Smooth muscle cell (in vitro differentiated cells): ENCODE data around the gene NPY5R. TPM values are rescaled to one million over a fixed set of nuclear protein-coding genes. Genes with fewer than 3 reads are reported as not detected.
A peak's percentile ranks its signal among the peaks of the same experiment; 100 is the strongest.

Experiments used
- DNase-seq: peaks from one replicate; lab custom pipeline; 2025; ENCODE audit not compliant: unreplicated experiment; lab: John Stamatoyannopoulos, UW
- H2AFZ ChIP-seq: fragments of 200-600 bp; sonication (generic); 2 replicates; pipeline ENCODE4 v1.6.0; 2016; ENCODE audit warnings: antibody characterized with exemption, low read depth, mild to moderate bottlenecking
- H3F3A ChIP-seq: fragments of 200-600 bp; sonication (generic); 2 replicates; pipeline ENCODE4 v1.6.0; 2017; ENCODE audit warnings: antibody characterized with exemption, low read depth
- H3K27ac ChIP-seq: fragments of 200-600 bp; sonication (generic); 2 replicates; pipeline ENCODE4 v1.5.1; 2016; ENCODE audit warnings: low read depth, mild to moderate bottlenecking
- H3K27me3 ChIP-seq: fragments of 200-600 bp; sonication (generic); 2 replicates; pipeline ENCODE4 v1.6.1; 2016; ENCODE audit warnings: low read depth, mild to moderate bottlenecking
- H3K36me3 ChIP-seq: fragments of 200-600 bp; sonication (generic); 2 replicates; pipeline ENCODE4 v1.5.1; 2016; ENCODE audit warnings: low read depth
- H3K4me1 ChIP-seq: fragments of 200-600 bp; sonication (generic); 2 replicates; pipeline ENCODE4 v1.5.1; 2016; ENCODE audit warnings: low read depth
- H3K4me2 ChIP-seq: fragments of 200-600 bp; sonication (generic); 2 replicates; pipeline ENCODE4 v1.6.0; 2016; ENCODE audit warnings: mild to moderate bottlenecking
- H3K4me3 ChIP-seq: fragments of 200-600 bp; sonication (generic); 2 replicates; pipeline ENCODE4 v1.5.1; 2016; ENCODE audit warnings: mild to moderate bottlenecking
- H3K79me2 ChIP-seq: fragments of 200-600 bp; sonication (generic); 2 replicates; pipeline ENCODE4 v1.6.0; 2016; ENCODE audit warnings: low read depth, mild to moderate bottlenecking
- H3K9ac ChIP-seq: fragments of 200-600 bp; sonication (generic); 2 replicates; pipeline ENCODE4 v1.6.0; 2016; ENCODE audit warnings: low read depth
- H3K9me3 ChIP-seq: fragments of 200-600 bp; sonication (generic); replicated peaks from 2 replicates; pipeline ENCODE4 v1.5.1; 2016; ENCODE audit warnings: low read depth
- H4K20me1 ChIP-seq: fragments of 200-600 bp; sonication (generic); 2 replicates; pipeline ENCODE4 v1.6.0; 2016; ENCODE audit warnings: low read depth
- WGBS: methylation state at CpG from one replicate; pipeline ENCODE4 v1.1.7; 2016; ENCODE audit warnings: low lambda C conversion rate; 5-methylcytosine and 5-hydroxymethylcytosine counted together
- polyA plus RNA-seq: library from polyadenylated mRNA; unstranded; fragments of >200 nt; fragmentation: Nextera tagmentation; extraction: Ambion mirVana; gene quantifications from 2 replicates; pipeline ENCODE4 v1.2.1, GENCODE V29; 2016
- total RNA-seq: library from RNA; depleted of rRNA; stranded (reverse); fragments of >200 nt; gene quantifications from 2 replicates; pipeline ENCODE4 v1.2.3, GENCODE V29; 2014
- TF ChIP-seq, protein P1 (sequence below): fragments of 200-600 bp; sonication (generic); IDR thresholded peaks from 2 replicates; pipeline ENCODE4 v1.5.1; 2017; ENCODE audit warnings: borderline replicate concordance, mild to moderate bottlenecking, antibody characterized with exemption; ENCODE audit not compliant: insufficient read depth, poor library complexity, severe bottlenecking

The NPY5R gene
- total RNA-seq (1.7 and 5.5 TPM in 2 replicates), polyA plus RNA-seq (1.1 and 1.4 TPM in 2 replicates)

DNA sequence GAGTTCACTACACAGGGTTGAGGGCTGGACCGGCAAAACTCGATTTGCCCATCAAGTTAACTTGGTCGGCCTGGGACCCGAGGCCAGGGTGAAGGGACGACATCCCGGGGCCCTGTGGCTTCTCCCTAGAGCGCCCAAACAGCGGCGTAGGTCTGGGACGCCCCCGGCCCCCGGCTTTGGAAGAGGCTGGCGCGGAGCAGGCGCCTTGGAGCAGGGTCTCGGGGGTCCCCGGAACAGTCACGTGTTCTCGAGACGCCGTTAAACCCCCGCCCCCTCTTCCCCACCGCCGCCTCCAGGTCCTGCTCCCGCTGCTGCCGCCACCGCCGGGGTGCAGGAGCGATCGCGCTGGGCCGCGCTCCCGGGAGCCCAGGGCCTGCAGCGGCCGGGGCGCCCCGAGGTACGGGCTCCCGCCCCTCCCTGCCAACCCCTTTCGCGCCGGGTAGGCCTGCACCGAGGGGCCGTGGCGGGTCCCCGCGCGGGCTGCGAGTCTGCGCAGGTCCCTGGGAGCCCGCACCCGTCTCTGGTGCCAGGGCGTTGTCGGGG lies at the start of gene NPY5R:
Gene NPY5R (plus strand): TSS at position 289 of the 543 bp plus-strand sequence. CDS start 6,382 bp downstream, outside the sequence.
- Histone ChIP-seq H3K4me1 (no peaks in the 10 kb centered on the region), H4K20me1 (no peaks in the 10 kb centered on the region), H3K4me3 (peak within 1 kb of the TSS; percentile 65), H3K27ac (no peak within 1 kb of the TSS), H3K9me3 (no peaks in the 10 kb centered on the region), H3K36me3 (no peaks in the 10 kb centered on the region), H3F3A (no peaks in the 10 kb centered on the region), H3K9ac (no peak within 1 kb of the TSS), H2AFZ (peak within 1 kb of the TSS; percentile 71), H3K79me2 (no peaks in the 10 kb centered on the region), H3K27me3 (peaks cover 86% of the 10 kb centered on the region), H3K4me2 (peak within 1 kb of the TSS; percentile 91)
- TF ChIP-seq, protein P1, sequence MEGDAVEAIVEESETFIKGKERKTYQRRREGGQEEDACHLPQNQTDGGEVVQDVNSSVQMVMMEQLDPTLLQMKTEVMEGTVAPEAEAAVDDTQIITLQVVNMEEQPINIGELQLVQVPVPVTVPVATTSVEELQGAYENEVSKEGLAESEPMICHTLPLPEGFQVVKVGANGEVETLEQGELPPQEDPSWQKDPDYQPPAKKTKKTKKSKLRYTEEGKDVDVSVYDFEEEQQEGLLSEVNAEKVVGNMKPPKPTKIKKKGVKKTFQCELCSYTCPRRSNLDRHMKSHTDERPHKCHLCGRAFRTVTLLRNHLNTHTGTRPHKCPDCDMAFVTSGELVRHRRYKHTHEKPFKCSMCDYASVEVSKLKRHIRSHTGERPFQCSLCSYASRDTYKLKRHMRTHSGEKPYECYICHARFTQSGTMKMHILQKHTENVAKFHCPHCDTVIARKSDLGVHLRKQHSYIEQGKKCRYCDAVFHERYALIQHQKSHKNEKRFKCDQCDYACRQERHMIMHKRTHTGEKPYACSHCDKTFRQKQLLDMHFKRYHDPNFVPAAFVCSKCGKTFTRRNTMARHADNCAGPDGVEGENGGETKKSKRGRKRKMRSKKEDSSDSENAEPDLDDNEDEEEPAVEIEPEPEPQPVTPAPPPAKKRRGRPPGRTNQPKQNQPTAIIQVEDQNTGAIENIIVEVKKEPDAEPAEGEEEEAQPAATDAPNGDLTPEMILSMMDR, result no peak
- DNase-seq, result no peak
- 1% methylated on average over 37 of the region's 55 CpGs for WGBS

DNA sequence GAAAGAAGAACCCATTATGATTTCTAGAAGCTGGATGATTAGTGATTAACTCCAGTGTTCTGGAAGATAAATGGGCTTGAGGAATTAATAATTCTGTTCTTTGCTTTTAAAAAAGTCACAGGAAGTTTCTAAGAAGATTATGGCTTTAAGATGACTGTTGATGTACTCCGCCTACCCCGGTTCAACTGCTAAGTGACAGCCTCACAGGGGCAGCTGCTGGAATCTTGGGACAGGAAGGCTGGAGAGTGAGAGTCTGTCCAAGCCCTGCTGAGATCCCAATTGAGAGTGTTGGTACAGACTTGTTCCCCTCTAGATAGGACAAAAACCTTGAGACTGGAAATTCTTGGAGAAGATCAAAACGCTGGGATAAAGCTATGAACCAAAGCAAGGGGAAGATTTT lies 48.6 kb upstream of the NPY5R start:
- H3K4me2 ChIP-seq, result no peak overlapping the region
- H3K27me3 ChIP-seq, result no peaks in the 10 kb centered on the region
- H3K4me1 ChIP-seq, result no peaks in the 10 kb centered on the region
- WGBS, result 89% methylated on average over 3 of the region's 3 CpGs
- TF ChIP-seq, protein P1, result no peak
- no peak for DNase-seq
- no peaks in the 10 kb centered on the region for H3K9me3 ChIP-seq
- no peaks in the 10 kb centered on the region for H3F3A ChIP-seq
- no peaks in the 10 kb centered on the region for H3K79me2 ChIP-seq
- no peak overlapping the region for H2AFZ ChIP-seq
- no peak overlapping the region for H3K9ac ChIP-seq
- no peaks in the 10 kb centered on the region for H4K20me1 ChIP-seq
- H3K36me3 ChIP-seq, result no peaks in the 10 kb centered on the region
- no peak overlapping the region for H3K4me3 ChIP-seq
- H3K27ac ChIP-seq, result no peak overlapping the region

DNA sequence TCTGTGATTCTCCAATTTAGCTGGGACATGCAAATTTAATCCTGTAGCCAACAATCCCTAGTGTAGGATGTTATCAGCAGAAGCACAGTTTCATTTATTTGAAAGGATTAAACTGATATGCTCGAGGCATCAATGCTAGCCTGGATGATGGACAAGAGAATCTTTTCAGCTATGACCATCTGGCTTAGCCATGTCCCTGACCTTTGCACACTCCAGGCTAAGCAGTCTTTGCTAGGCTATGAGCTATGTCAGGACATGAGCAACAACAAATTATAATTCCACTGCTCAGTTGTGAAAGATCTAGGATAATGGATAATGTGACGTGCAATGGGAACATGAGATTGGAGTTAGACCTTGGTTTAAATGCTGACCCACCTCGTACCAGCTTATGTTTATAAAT lies 43.2 kb upstream of the NPY5R start:
- Histone ChIP-seq H3F3A (no peaks in the 10 kb centered on the region), H3K9ac (no peak overlapping the region), H3K4me2 (no peak overlapping the region), H3K36me3 (no peaks in the 10 kb centered on the region), H3K4me3 (no peak overlapping the region), H3K79me2 (no peaks in the 10 kb centered on the region), H3K9me3 (no peaks in the 10 kb centered on the region), H2AFZ (no peak overlapping the region), H3K4me1 (no peaks in the 10 kb centered on the region), H3K27ac (no peak overlapping the region), H4K20me1 (no peaks in the 10 kb centered on the region), H3K27me3 (no peaks in the 10 kb centered on the region)
- TF ChIP-seq, protein P1, result no peak
- no peak for DNase-seq
- WGBS, result 78% methylated on average over 3 of the region's 3 CpGs

DNA sequence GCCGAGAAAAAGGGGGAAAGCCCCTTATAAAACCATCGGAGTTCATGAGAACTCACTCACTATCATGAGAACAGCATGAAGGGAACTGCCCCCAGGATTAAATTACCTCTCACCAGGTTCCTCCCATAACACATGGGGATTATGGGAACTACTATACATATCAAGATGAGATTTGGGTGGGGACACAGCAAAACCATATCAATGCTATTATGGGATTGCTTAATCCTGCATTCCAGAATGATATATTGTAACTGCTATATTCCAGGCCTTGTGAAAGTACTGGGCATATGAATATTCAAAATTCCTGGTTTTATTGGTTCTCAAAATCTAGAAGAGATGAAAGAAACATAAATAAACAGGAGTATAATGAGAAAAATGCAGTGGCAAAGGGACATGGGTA lies 40.6 kb upstream of the NPY5R start:
- WGBS, result 93% methylated on average over 2 of the region's 2 CpGs
- no peak overlapping the region for H3K27ac ChIP-seq
- no peak for DNase-seq

More for the DNA sequence above, 40.6 kb upstream of the NPY5R start:
- Histone ChIP-seq H3K9ac (no peak overlapping the region), H3K4me1 (no peaks in the 10 kb centered on the region), H3K27me3 (no peaks in the 10 kb centered on the region), H3K9me3 (no peaks in the 10 kb centered on the region), H3F3A (no peaks in the 10 kb centered on the region), H3K4me3 (no peak overlapping the region), H3K36me3 (no peaks in the 10 kb centered on the region), H4K20me1 (no peaks in the 10 kb centered on the region), H2AFZ (no peak overlapping the region), H3K79me2 (no peaks in the 10 kb centered on the region), H3K4me2 (no peak overlapping the region)
- TF ChIP-seq, protein P1, result no peak
